Lung (tissue), 12 donors: Measurements from ENCODE around the gene AKAP8L. TPM values are rescaled to one million over a fixed set of nuclear protein-coding genes. Genes with fewer than 3 reads are reported as not detected.

ENCODE experiments used
- ATAC-seq: fragments of 200-7000 bp; cut with Tn5 transposase; one replicate; pipeline ENCODE4 v1.9.1; 2020; ENCODE audit warnings: moderate number of reproducible peaks; ENCODE audit not compliant: insufficient read depth, low FRiP score
- DNase-seq, 3 donors: peaks; one replicate each; pipeline ENCODE4 v3.0.0-alpha.2; 2013 to 2017
- H3K27ac ChIP-seq, 2 donors: one replicate each; pipeline ENCODE4 v1.5.1; 2013; ENCODE audit warnings: mild to moderate bottlenecking in 2 of 2, moderate library complexity in 2 of 2, control low read depth in 1 of 2, inconsistent platforms in 1 of 2, low read depth in 1 of 2, low read length in 1 of 2
- H3K27me3 ChIP-seq, 3 donors: one replicate each; pipeline ENCODE4 v1.5.1; 2013; ENCODE audit warnings: low read length in 2 of 3; ENCODE audit not compliant: control insufficient read depth in 3 of 3, insufficient read depth in 3 of 3
- H3K36me3 ChIP-seq, 4 donors: one replicate each; pipeline ENCODE4 v1.5.1; 2013; ENCODE audit warnings: low read length in 4 of 4, mild to moderate bottlenecking in 1 of 4, moderate library complexity in 1 of 4; ENCODE audit not compliant: control insufficient read depth in 4 of 4, insufficient read depth in 4 of 4
- H3K4me1 ChIP-seq, 5 donors: one replicate each; pipeline ENCODE4 v1.5.1; 2013; ENCODE audit warnings: low read length in 5 of 5, mild to moderate bottlenecking in 2 of 5, moderate library complexity in 1 of 5; ENCODE audit not compliant: control insufficient read depth in 5 of 5, insufficient read depth in 5 of 5
- H3K4me3 ChIP-seq: one replicate; pipeline ENCODE4 v1.5.1; 2013; ENCODE audit warnings: mild to moderate bottlenecking, control low read depth, moderate library complexity
- H3K9ac ChIP-seq, 2 donors: one replicate each; pipeline ENCODE4 v1.5.1; 2013; ENCODE audit warnings: low read length in 2 of 2, control low read depth in 1 of 2; ENCODE audit not compliant: insufficient read depth in 1 of 2
- H3K9me3 ChIP-seq, 4 donors: one replicate each; pipeline ENCODE4 v1.5.1; 2013; ENCODE audit warnings: low read length in 3 of 4, mild to moderate bottlenecking in 1 of 4, moderate library complexity in 1 of 4; ENCODE audit not compliant: control insufficient read depth in 4 of 4, insufficient read depth in 3 of 4
- WGBS, 2 donors: extraction: QIAGEN DNeasy Blood & Tissue Kit; methylation state at CpG; one replicate each; pipeline ENCODE4 v1.1.7; 2013; 5-methylcytosine and 5-hydroxymethylcytosine counted together
- polyA plus RNA-seq, 2 donors: library from polyadenylated mRNA; stranded (reverse); fragments of 200-250 nt; gene quantifications; one replicate each; pipeline ENCODE4 v1.2.1, GENCODE V29; 2013
- total RNA-seq, 2 donors: library from RNA; depleted of rRNA in 1 of 2; stranded (reverse); fragments of >200 nt in 1 of 2; gene quantifications; one replicate each; pipeline ENCODE4 v1.2.1, GENCODE V29; 2014 to 2021
- TF ChIP-seq, protein P1 (sequence below): IDR thresholded peaks from 2 replicates; pipeline ENCODE4 v1.5.1; 2012; ENCODE audit warnings: mild to moderate bottlenecking; ENCODE audit errors: control extremely low read depth, extremely low read depth
- donor health status: control.
- donor health status: control.
- donor health status: Bipolar disorder and iron deficiency.
- donor health status: healthy.
- donor health status: DM: yes; HTN: yes; CAD: no.

AKAP8L gene
- total and polyA plus RNA-seq, 4 donors, result 52.5 to 118 (median 80.2) TPM

DNA sequence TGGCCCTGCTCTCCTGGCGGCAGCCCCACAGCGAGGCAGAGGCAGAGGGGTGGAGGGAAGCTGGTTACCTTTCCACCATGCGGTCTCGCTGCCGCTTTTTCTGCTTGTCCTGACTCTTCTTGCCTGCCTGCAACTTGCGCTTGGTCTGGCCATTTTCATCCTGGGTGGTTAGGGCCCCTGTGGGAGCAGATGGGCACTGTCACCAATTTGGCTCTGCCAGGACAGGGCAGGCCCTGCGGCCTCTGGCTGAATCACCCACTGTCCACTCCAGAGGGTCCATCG lies 19.6 kb downstream of the AKAP8L start:
- H3K4me3 ChIP-seq, result no peak overlapping the region
- no peak overlapping the region for H3K9ac ChIP-seq
- peaks cover 15 to 76% (median 45%) of the 10 kb centered on the region in 4 donors for H3K36me3 ChIP-seq
- H3K27ac ChIP-seq, result no peak overlapping the region
- TF ChIP-seq, protein P1, sequence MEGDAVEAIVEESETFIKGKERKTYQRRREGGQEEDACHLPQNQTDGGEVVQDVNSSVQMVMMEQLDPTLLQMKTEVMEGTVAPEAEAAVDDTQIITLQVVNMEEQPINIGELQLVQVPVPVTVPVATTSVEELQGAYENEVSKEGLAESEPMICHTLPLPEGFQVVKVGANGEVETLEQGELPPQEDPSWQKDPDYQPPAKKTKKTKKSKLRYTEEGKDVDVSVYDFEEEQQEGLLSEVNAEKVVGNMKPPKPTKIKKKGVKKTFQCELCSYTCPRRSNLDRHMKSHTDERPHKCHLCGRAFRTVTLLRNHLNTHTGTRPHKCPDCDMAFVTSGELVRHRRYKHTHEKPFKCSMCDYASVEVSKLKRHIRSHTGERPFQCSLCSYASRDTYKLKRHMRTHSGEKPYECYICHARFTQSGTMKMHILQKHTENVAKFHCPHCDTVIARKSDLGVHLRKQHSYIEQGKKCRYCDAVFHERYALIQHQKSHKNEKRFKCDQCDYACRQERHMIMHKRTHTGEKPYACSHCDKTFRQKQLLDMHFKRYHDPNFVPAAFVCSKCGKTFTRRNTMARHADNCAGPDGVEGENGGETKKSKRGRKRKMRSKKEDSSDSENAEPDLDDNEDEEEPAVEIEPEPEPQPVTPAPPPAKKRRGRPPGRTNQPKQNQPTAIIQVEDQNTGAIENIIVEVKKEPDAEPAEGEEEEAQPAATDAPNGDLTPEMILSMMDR, result no peak
- ATAC-seq (no peak), DNase-seq (no peak)
- H3K4me1 ChIP-seq, result peaks cover 0 to 6% (median 0%) of the 10 kb centered on the region in 5 donors
- 92 to 97% methylated on average over 7 to 8 of the region's 8 CpGs for WGBS, 2 donors
- no peaks in the 10 kb centered on the region for H3K9me3 ChIP-seq
- H3K27me3 ChIP-seq, result no peaks in the 10 kb centered on the region

DNA sequence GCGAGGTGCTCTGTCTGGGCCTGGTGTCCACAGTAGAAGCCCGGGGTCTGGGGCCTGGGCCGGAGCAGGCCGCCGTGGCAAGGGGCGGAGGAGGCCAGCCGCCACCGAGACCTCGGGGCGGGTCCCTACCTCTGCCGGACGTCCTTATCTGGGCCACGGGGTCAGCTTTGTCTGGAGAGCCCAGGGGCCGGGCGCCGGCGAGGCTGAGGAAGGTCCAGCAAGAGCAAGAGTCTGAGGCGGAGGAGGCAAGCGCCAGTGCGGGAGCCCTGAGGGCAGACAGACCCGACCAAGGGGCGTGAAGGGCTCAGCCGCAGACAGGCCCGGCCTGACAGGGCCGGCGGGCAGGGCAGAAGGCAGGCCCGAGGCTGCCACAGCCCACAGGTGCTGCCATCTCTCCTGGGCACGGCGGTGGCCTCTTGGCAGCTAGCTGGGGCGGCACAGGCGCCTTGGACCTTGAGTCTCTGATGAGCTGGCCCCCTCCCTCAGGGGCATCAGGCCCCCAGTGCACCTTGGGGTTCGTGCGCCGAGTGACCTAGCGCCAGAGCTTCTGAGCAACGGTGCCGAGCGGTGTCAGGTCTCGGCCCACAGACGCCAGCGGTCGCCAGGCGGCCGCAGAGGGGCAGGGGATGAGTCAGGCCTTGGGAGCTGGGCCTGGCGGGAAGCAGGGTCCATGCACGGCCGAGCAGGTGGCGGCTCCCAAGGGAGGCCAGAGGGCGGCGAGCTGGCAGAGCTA lies 20.1 kb downstream of the AKAP8L start:
- ATAC-seq, result no peak
- H3K36me3 ChIP-seq, result peaks cover 15 to 76% (median 46%) of the 10 kb centered on the region in 4 donors
- 94 to 98% methylated on average over 41 to 50 of the region's 50 CpGs for WGBS, 2 donors

DNA sequence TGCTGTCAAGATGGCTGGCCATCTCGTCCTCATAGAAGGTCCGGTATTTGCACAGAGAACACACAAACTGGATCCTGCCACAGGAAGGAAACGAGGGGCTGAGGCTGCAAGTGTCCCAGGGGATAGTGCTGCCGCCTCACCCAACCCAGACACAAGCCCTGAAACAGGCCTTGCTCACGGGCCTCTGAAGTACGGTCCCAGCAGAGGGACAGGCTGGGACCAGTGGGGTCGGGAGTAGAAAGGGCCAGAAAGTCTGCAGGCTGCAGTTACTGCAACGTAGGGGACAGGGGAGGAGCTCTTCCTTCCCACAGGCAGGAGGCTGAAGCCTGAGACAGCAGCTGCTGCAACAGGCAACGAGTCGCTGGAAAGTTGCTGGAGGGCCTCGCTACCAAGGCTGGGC lies 21.0 kb downstream of the AKAP8L start:
- H3K27ac ChIP-seq, result no peak overlapping the region
- no peak overlapping the region for H3K4me3 ChIP-seq
- H3K36me3 ChIP-seq, result peaks cover 17 to 73% (median 50%) of the 10 kb centered on the region in 4 donors
- DNase-seq, result no peak
- no peak for ATAC-seq
- TF ChIP-seq, protein P1, result no peak
- no peaks in the 10 kb centered on the region for H3K27me3 ChIP-seq
- no peak overlapping the region for H3K9ac ChIP-seq
- no peaks in the 10 kb centered on the region for H3K9me3 ChIP-seq
- 87 to 92% methylated on average over 11 of the region's 11 CpGs for WGBS, 2 donors
- no peaks in the 10 kb centered on the region for H3K4me1 ChIP-seq

More for the DNA sequence above, 20.1 kb downstream of the AKAP8L start:
- Histone ChIP-seq H3K9me3 (no peaks in the 10 kb centered on the region), H3K4me1 (peaks cover 0 to 3% (median 0%) of the 10 kb centered on the region in 5 donors), H3K27ac (no peak overlapping the region), H3K4me3 (no peak overlapping the region), H3K9ac (no peak overlapping the region), H3K27me3 (no peaks in the 10 kb centered on the region)
- DNase-seq, result no peak
- TF ChIP-seq, protein P1, result no peak

DNA sequence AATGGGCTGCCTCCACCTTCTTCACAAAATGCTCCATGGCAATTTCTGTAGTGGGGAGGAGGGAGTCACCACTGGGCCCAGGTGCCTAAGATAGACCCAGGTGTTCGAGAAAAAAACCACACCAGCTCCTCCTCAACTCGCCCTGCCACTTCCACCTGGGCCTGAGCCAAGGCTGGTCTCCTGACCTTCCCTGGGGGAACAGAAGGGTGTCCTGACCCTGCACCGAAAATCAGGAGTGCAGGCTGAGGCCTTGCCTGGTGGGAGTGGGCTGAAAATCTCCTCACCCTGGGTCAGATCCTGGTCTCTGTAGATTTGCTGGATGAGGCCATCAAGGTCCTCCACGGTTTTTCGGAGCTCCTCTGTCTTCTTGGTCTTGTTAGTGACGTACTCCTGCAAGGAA lies 21.6 kb downstream of the AKAP8L start:
- TF ChIP-seq, protein P1, result no peak
- Histone ChIP-seq H3K4me1 (no peaks in the 10 kb centered on the region), H3K27me3 (no peaks in the 10 kb centered on the region), H3K4me3 (no peak overlapping the region), H3K36me3 (peaks cover 18 to 67% (median 45%) of the 10 kb centered on the region in 4 donors), H3K9ac (no peak overlapping the region), H3K9me3 (no peaks in the 10 kb centered on the region), H3K27ac (no peak overlapping the region)
- DNase-seq, result no peak
- 89% methylated on average over 6 of the region's 6 CpGs for WGBS, 2 donors
- no peak for ATAC-seq
